ENCODE measurements around the gene ACACB. TPM values are rescaled to one million over a fixed set of nuclear protein-coding genes. Genes with fewer than 3 reads are reported as not detected.

Gene ACACB
- total RNA-seq, 1 experiment from 2014 or later, result 8.2 TPM

DNA sequence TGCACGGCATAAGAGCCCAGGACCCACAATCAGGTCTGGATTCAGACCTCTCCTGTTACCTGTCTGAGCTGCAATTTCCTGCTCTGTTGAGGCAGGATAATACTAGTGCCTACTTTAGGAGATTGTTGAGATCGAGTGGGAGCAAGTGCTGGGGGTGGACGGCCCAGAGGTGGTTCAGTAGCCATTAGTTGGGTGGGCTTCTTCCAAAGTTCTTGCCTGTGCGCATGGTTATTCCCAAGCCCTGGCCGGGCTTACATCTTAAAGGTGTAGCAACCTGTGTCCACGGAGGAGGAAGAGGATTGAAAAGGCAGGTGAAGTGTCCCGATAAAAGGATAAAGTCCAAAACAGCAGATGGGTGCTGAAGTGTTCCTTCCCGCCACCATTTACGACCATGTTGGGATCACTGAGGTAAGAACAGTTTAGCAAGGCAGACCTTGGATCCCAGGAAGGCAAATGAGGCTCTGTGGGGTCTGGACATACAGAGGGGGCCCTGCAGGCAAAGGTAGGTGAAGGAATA is 33.8 kb downstream of the ACACB start:
- CTCF ChIA-PET, result interaction anchor here (0.6 kb wide), 1 partner anchor 38 kb away, joined by 5 read pairs; no protein-coding TSS in a partner anchor
- DNase-seq (ENCODE audit: low spot score), result no peak
- POLR2A ChIA-PET (ENCODE audit: low non-redundant PET), result no interaction called here
- H3K27ac ChIP-seq (ENCODE audit: low read depth, low read length, poor library complexity, severe bottlenecking), result no peak overlapping the region
- intact Hi-C loops (cut with micrococcal nuclease; ENCODE audit: unreplicated experiment), result no loop called here
- no peaks in the 10 kb centered on the region for H3K36me3 ChIP-seq (ENCODE audit: insufficient read depth, low read length, poor library complexity, severe bottlenecking)
- no peaks in the 10 kb centered on the region for H3K27me3 ChIP-seq (replicated peaks; ENCODE audit: insufficient read depth, low read depth, low read length, poor library complexity)
- H3K9me3 ChIP-seq (ENCODE audit: low read depth, low read length, poor library complexity, severe bottlenecking), result no peaks in the 10 kb centered on the region
- TF ChIP-seq, protein P1, sequence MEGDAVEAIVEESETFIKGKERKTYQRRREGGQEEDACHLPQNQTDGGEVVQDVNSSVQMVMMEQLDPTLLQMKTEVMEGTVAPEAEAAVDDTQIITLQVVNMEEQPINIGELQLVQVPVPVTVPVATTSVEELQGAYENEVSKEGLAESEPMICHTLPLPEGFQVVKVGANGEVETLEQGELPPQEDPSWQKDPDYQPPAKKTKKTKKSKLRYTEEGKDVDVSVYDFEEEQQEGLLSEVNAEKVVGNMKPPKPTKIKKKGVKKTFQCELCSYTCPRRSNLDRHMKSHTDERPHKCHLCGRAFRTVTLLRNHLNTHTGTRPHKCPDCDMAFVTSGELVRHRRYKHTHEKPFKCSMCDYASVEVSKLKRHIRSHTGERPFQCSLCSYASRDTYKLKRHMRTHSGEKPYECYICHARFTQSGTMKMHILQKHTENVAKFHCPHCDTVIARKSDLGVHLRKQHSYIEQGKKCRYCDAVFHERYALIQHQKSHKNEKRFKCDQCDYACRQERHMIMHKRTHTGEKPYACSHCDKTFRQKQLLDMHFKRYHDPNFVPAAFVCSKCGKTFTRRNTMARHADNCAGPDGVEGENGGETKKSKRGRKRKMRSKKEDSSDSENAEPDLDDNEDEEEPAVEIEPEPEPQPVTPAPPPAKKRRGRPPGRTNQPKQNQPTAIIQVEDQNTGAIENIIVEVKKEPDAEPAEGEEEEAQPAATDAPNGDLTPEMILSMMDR (conservative IDR thresholded peaks at IDR 0.05; ENCODE audit: low read depth, low read length), result no peak
- no peak for TF ChIP-seq EZH2 (IDR thresholded peaks at IDR 0.05; ENCODE audit: borderline replicate concordance, low read depth, low read length, poor library complexity, severe bottlenecking)
- H3K4me1 ChIP-seq (ENCODE audit: insufficient read depth, low read length, poor library complexity, severe bottlenecking), result peaks cover 5% of the 10 kb centered on the region
- BruUV-seq (replicated peaks), result no TSS peak
- H3K4me3 ChIP-seq (ENCODE audit: low read depth, low read length, poor library complexity, severe bottlenecking), result no peak overlapping the region

DNA sequence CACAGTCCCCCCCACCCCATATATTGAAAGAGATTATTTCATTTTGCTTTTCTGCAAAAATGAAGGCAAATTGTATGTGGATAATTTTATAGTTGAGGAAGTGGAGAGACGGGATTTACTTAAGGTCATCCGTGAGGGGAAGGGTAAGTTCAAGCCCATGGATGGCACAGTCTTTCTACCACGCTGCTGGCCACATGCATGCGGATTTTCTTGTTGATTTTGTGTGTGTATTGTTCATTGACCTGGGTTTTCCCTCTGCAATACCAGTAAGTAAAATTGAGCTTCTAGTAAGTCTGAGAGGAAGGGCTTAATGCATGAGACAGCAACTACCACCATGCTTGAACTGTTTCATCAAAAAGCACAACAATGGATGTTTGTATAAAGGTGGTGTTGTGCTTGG is 35.1 kb downstream of the ACACB start:
- intact Hi-C loops (cut with micrococcal nuclease; ENCODE audit: unreplicated experiment), result no loop called here
- POLR2A ChIA-PET (ENCODE audit: low non-redundant PET), result no interaction called here
- Histone ChIP-seq H3K4me1 (ENCODE audit: insufficient read depth, low read length, poor library complexity, severe bottlenecking) (peaks cover 5% of the 10 kb centered on the region), H3K4me3 (ENCODE audit: low read depth, low read length, poor library complexity, severe bottlenecking) (no peak overlapping the region), H3K9me3 (ENCODE audit: low read depth, low read length, poor library complexity, severe bottlenecking) (no peaks in the 10 kb centered on the region), H3K36me3 (ENCODE audit: insufficient read depth, low read length, poor library complexity, severe bottlenecking) (no peaks in the 10 kb centered on the region), H3K27me3 (replicated peaks; ENCODE audit: insufficient read depth, low read depth, low read length, poor library complexity) (no peaks in the 10 kb centered on the region), H3K27ac (ENCODE audit: low read depth, low read length, poor library complexity, severe bottlenecking) (no peak overlapping the region)
- BruUV-seq (replicated peaks), result no TSS peak
- CTCF ChIA-PET, result no interaction called here
- no peak for DNase-seq (ENCODE audit: low spot score)
- TF ChIP-seq, protein P1 (conservative IDR thresholded peaks at IDR 0.05; ENCODE audit: low read depth, low read length), result no peak

DNA sequence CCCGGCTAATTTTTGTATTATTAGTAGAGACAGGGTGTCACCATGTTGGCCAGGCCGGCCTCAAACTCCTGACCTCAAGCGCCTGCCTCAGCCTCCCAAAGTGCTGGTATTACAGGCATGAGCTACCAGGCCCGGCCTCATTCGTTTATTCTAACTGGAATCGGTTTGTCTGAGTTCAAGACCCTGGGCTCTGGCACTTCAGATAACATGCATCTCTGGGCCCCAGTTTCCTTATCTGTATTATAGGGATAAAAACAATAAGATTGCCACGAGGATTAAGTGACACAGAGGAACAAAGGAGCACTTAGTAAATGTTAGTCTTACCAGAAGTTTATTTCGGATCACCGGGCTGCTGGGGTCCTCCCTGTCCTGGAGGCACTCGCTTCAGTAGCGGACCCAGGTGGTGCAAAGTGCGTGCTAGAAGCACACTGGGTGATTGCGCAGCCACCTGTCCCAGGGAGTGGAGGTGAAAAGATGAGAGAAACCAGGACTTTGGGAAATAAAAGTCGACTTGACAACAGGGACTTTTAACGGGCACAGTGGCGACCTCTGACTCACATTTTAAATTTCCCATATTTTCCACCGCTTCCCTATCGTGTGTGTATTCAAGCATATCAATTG is 37.5 kb downstream of the ACACB start:
- TF ChIP-seq, protein P1 (conservative IDR thresholded peaks at IDR 0.05; ENCODE audit: low read depth, low read length), result no peak
- TF ChIP-seq EZH2 (IDR thresholded peaks at IDR 0.05; ENCODE audit: borderline replicate concordance, low read depth, low read length, poor library complexity, severe bottlenecking), result no peak
- H3K36me3 ChIP-seq (ENCODE audit: insufficient read depth, low read length, poor library complexity, severe bottlenecking), result no peaks in the 10 kb centered on the region
- BruUV-seq (replicated peaks), result no TSS peak
- H3K4me3 ChIP-seq (ENCODE audit: low read depth, low read length, poor library complexity, severe bottlenecking), result peak overlapping the region; percentile 65
- no peak for DNase-seq (ENCODE audit: low spot score)
- H3K4me1 ChIP-seq (ENCODE audit: insufficient read depth, low read length, poor library complexity, severe bottlenecking), result peaks cover 5% of the 10 kb centered on the region
- intact Hi-C loops (cut with micrococcal nuclease; ENCODE audit: unreplicated experiment), result no loop called here
- ChIA-PET POLR2A (ENCODE audit: low non-redundant PET) (no interaction called here), CTCF (interaction anchor here (0.6 to 0.7 kb wide), 2 partner anchors 42 to 622 kb away, joined by 3 to 6 read pairs; no protein-coding TSS in a partner anchor)
- no peaks in the 10 kb centered on the region for H3K27me3 ChIP-seq (replicated peaks; ENCODE audit: insufficient read depth, low read depth, low read length, poor library complexity)
- H3K9me3 ChIP-seq (ENCODE audit: low read depth, low read length, poor library complexity, severe bottlenecking), result no peaks in the 10 kb centered on the region
- no peak overlapping the region for H3K27ac ChIP-seq (ENCODE audit: low read depth, low read length, poor library complexity, severe bottlenecking)

Measured in A673 (cell line).